22Rv1 (cell line): Measurements from ENCODE around the gene ANTXR1.

Source experiments
- ZFX ChIP-seq: fragments of 450-650 bp; IDR thresholded peaks from 2 replicates; pipeline ENCODE4 v1.6.1; 2017; ENCODE audit warnings: antibody characterized with exemption, borderline replicate concordance
- TF ChIP-seq, protein P1 (sequence below): fragments of 450-650 bp; IDR thresholded peaks from 2 replicates; pipeline ENCODE4 v1.5.1; 2017; ENCODE audit warnings: mild to moderate bottlenecking

- TF ChIP-seq, protein P1, sequence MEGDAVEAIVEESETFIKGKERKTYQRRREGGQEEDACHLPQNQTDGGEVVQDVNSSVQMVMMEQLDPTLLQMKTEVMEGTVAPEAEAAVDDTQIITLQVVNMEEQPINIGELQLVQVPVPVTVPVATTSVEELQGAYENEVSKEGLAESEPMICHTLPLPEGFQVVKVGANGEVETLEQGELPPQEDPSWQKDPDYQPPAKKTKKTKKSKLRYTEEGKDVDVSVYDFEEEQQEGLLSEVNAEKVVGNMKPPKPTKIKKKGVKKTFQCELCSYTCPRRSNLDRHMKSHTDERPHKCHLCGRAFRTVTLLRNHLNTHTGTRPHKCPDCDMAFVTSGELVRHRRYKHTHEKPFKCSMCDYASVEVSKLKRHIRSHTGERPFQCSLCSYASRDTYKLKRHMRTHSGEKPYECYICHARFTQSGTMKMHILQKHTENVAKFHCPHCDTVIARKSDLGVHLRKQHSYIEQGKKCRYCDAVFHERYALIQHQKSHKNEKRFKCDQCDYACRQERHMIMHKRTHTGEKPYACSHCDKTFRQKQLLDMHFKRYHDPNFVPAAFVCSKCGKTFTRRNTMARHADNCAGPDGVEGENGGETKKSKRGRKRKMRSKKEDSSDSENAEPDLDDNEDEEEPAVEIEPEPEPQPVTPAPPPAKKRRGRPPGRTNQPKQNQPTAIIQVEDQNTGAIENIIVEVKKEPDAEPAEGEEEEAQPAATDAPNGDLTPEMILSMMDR, result no peak
- no peak for TF ChIP-seq ZFX
These were observed 278.1 kb downstream of the ANTXR1 start for GRCh38 chr2:69291004-69291650.
